Fibroblast of villous mesenchyme (primary cell): ENCODE data around the gene PLEKHG4B. TPM values are rescaled to one million over a fixed set of nuclear protein-coding genes. Genes with fewer than 3 reads are reported as not detected.
A peak's percentile ranks its signal among the peaks of the same experiment; 100 is the strongest.
"Not testable (repeated sequence)": the region's sequence is repeated elsewhere in the genome, so short reads cannot be mapped to it uniquely, and the experiment has no call there.

Source experiments
- DNase-seq: peaks from one replicate; pipeline ENCODE4 v3.0.0-alpha.2; 2010; ENCODE audit warnings: low read depth
- H3K4me3 ChIP-seq: 2 replicates; pipeline ENCODE4 v1.5.1; 2011; ENCODE audit warnings: low read depth, mild to moderate bottlenecking, low read length
- total RNA-seq: library from RNA; depleted of rRNA; stranded (reverse); fragments of >200 nt; gene quantifications from 2 replicates; pipeline ENCODE4 v1.2.3, GENCODE V29; 2012
- TF ChIP-seq, protein P1 (sequence below): IDR thresholded peaks from 2 replicates; pipeline ENCODE4 v1.5.1; 2012; ENCODE audit warnings: low read depth, mild to moderate bottlenecking, low read length; ENCODE audit not compliant: insufficient read depth

PLEKHG4B gene
- total RNA-seq, 1 donor = under 0.01 TPM

DNA sequence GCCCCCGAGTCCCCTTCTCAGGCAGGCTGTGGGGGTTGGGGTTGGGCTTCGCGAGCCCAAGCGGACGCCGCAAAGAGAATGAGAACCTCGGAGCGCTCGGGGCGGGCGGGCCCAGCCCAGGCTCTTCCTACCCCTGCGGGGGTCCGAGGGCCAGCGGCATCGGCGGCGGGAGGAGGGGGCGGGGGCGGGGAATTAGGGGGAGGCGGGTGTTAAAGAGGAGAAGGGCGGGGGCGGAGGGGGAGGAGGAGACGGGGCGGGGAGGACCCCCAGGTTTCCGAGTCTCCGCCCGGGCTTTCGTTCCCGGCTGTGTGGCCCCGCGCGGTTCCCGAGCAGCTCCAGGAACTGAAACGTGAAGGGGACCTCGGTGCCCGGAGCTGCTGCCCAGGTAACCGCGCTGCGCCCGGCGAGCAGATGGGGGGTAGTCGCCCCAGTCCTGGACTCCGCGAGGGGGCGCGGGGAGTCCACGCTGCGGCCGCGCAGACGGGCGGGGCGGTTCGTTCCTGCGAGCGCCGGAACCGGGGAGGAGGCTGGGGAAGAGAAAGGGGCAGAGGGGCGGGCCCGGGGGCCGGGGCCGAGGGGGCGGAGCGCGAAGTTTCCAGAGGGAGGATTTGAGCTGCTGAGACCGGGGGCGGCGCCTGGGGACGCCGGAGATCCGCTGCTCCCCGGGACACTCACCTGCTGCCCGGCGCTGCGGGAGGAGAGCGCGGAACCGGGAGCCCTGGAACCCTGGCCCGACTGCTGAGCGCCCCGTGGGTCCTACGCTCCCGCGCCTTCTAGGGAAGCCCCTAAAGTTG, 38.4 kb upstream of the PLEKHG4B start:
- H3K4me3 ChIP-seq = peak overlapping the region; percentile 32
- no peak for DNase-seq
- TF ChIP-seq, protein P1, sequence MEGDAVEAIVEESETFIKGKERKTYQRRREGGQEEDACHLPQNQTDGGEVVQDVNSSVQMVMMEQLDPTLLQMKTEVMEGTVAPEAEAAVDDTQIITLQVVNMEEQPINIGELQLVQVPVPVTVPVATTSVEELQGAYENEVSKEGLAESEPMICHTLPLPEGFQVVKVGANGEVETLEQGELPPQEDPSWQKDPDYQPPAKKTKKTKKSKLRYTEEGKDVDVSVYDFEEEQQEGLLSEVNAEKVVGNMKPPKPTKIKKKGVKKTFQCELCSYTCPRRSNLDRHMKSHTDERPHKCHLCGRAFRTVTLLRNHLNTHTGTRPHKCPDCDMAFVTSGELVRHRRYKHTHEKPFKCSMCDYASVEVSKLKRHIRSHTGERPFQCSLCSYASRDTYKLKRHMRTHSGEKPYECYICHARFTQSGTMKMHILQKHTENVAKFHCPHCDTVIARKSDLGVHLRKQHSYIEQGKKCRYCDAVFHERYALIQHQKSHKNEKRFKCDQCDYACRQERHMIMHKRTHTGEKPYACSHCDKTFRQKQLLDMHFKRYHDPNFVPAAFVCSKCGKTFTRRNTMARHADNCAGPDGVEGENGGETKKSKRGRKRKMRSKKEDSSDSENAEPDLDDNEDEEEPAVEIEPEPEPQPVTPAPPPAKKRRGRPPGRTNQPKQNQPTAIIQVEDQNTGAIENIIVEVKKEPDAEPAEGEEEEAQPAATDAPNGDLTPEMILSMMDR = no peak

DNA sequence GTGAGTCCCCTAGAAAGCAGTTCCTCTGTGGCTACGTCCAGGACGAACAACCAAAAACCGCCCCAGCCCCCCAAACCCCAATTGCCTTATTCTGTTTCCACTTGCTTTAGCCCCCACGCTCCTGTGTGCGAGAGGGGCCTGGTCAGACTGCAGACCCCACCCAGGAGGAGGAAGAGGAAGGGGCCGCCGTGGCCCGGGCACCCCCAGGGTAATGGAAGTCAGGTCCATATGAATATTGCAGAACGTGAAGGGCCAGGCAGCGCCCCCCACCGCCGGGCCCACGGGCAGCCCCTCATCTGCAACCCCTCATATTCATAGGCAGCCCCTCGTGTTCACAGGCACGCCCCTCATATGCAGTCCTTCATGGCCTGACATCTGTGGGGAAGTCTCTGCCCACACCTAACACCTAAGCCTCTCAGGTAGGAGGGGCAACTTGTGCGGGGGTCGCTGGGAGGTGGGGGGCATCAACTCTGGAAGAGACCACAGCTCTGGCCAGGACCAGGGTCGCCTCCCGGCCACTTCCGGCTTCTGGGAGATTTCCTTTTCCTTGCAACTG, 37.7 kb upstream of the PLEKHG4B start:
- DNase-seq = no peak
- peak overlapping the region; percentile 32 for H3K4me3 ChIP-seq
- TF ChIP-seq, protein P1 = no peak

DNA sequence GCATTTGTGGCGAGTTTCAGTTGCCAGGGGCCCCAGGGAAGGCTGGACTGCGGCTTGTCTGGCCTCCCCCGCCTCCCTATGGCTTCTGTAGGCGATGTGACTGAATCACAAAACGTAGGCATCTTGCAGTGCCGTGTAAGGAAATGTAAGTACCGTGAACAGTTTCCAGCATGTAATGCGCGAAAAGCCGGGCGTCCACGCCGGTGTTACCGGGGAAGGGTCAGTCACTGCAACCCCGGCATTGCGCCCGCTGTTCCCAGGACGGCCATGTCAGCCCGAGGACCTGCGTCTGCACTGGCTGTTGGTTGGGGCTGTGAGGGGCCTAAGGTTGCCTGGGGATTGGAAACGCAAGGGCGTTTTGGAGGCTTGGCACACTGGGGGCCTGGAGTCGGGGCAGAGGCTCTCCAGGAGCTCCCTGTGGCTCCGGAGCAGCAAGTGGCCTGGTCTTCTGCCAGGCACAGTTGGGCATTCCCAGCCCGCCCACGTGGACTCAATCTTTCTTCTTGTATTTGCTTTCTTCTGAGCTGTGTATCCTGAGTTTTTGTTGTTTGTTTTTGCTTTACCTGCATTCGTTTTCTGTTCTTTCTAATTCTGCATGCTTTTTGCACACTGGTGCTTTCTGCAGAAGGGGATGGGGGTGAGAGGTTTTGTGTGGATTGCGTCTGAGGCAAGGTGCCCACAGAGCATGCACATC, 36.9 kb upstream of the PLEKHG4B start:
- TF ChIP-seq, protein P1 = no peak
- H3K4me3 ChIP-seq = no peak overlapping the region
- no peak for DNase-seq

DNA sequence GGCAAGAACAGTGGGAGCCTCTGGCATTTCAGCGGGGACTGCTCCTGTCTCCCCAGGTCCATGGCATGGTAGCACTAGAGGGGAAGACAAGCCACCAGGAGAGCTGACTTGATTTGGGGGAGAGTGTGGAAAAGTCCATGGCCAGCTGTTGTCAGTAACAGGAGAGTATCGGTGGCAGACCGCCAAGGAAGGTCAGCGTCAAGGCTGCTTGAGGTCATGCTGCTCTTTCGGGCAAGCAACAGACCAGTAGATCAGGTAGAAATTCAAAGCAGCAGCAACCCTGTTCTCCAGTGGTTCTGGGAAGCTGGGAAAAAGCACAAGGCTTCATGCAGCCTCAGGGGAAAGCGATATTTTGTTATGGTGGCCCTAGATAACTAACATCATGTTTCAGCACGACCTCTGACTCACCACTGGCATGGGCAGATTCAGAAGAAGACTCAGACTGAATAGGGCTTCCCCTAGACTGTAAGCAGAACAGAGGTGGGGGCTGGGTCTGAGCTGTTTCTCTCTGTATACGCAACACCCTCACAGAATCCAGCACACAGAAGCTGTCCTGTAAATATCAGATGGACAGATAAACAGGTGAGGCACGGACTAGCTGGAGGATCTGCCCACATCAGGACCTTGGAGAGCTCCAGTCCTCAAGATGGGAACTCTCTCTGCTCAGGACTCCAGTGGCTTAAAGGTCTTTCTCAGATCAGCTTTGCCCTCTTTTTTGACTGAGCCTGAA, 35.2 kb upstream of the PLEKHG4B start:
- TF ChIP-seq, protein P1 = no peak
- no peak overlapping the region for H3K4me3 ChIP-seq
- peak; percentile 42 for DNase-seq

DNA sequence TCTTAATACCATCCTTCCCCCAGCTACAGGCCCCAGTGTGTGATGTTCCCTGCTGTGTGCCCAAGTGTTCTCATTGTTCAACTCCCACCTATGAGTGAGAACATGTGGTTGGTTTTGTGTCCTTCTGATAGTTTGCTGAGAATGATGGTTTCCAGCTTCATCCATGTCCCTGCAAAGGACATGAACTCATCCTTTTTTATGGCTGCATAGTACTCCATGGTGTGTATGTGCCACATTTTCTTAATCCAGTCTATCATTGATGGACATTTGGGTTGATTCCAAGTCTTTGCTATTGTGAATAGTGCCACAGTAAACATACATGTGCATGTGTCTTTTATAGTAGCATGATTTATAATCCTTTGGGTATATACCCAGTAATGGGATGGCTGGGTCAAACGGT, 31.7 kb upstream of the PLEKHG4B start:
- H3K4me3 ChIP-seq, DNase-seq: not testable (repeated sequence)

DNA sequence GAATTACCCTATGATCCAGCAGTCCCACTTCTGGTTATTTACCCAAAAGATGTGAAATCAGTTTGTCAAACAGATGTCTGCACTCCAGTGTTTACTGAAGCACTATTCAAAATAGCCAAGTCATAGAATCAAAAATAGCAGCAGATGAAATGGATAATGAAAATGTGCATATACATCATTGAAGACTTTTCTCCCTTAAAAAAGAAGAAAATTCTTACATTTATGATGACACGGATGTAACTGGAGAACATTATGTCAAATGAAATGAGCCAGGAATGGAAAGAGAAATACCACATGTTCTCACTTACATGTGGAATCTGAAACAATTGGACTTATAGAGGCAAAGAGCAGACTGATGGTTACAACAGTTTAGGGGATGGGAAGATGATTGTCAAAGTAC, 21.5 kb upstream of the PLEKHG4B start:
- H3K4me3 ChIP-seq = no peak overlapping the region
- DNase-seq = no peak
- TF ChIP-seq, protein P1 = no peak

DNA sequence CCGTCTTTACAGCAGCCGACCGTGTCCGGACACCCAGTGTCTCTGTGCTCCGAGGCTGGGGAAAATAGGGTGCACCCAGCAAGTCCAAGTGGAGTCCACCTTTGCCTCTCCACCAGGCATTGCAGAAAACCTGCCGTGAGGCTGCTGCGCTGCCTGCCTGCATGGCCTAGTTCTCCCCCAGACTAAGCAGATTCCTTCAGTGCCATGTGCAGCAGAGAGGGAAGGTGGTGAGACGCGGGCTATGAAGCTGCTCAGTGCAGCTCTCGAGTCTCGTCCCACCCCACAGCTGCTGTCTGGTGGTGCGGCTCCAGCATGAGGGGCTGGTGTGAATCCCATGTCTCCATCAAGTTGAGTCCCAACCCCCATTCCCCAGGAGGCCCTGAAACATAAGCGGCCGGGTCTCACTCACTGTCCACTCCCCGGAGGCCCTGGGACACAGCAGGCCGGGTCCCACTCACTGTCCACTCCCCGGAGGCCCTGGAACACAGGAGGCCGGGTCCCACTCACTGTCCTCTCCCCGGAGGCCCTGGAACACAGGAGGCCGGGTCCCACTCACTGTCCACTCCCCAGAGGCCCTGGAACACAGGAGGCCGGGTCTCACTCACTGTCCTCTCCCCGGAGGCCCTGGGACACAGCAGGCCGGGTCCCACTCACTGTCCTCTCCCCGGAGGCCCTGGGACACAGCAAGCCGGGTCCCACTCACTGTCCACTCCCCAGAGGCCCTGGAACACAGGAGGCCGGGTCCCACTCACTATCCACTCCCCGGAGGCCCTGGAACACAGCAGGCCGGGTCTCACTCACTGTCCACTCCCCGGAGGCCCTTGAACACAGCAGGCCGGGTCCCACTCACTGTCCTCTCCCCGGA, 19.4 kb upstream of the PLEKHG4B start:
- DNase-seq, H3K4me3 ChIP-seq: not testable (repeated sequence)

DNA sequence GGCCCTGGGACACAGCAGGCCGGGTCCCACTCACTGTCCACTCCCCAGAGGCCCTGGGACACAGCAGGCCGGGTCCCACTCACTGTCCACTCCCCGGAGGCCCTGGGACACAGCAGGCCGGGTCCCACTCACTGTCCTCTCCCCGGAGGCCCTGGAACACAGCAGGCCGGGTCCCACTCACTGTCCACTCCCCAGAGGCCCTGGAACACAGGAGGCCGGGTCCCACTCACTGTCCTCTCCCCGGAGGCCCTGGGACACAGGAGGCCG, 18.9 kb upstream of the PLEKHG4B start:
- not testable (repeated sequence) for DNase-seq, H3K4me3 ChIP-seq
